GM23338 (cell line): ENCODE measurements around the gene GALNT14. TPM values are rescaled to one million over a fixed set of nuclear protein-coding genes. Genes with fewer than 3 reads are reported as not detected.

Experiments used
- ATAC-seq: fragments of 200-7000 bp; cut with Tn5 transposase; 3 replicates; pipeline ENCODE4 v1.9.1; 2020
- DNase-seq: peaks from one replicate; pipeline ENCODE4 v3.0.0-alpha.2; 2015; ENCODE audit warnings: low spot score
- H2AFZ ChIP-seq: fragments of 200-600 bp; sonication (generic); 2 replicates; pipeline ENCODE4 v1.8.0; 2016; ENCODE audit warnings: antibody characterized with exemption, mild to moderate bottlenecking, moderate library complexity
- H3F3A ChIP-seq: fragments of 200-600 bp; sonication (generic); replicated peaks from 2 replicates; pipeline ENCODE4 v1.8.0; 2017; ENCODE audit warnings: antibody characterized with exemption, mixed run types, low read depth
- H3K27ac ChIP-seq: fragments of 200-600 bp; sonication (generic); 2 replicates; pipeline ENCODE4 v1.6.1; 2016; ENCODE audit warnings: low read depth
- H3K27me3 ChIP-seq: fragments of 200-600 bp; sonication (generic); 2 replicates; pipeline ENCODE4 v1.8.0; 2016; ENCODE audit warnings: mild to moderate bottlenecking, mixed run types, moderate library complexity; ENCODE audit not compliant: insufficient read depth
- H3K36me3 ChIP-seq: fragments of 200-600 bp; sonication (generic); 2 replicates; pipeline ENCODE4 v1.8.0; 2016; ENCODE audit warnings: mild to moderate bottlenecking; ENCODE audit not compliant: insufficient read depth
- H3K4me1 ChIP-seq: fragments of 200-600 bp; sonication (generic); 2 replicates; pipeline ENCODE4 v1.8.0; 2016; ENCODE audit warnings: mild to moderate bottlenecking, moderate library complexity; ENCODE audit not compliant: insufficient read depth
- H3K4me2 ChIP-seq: fragments of 200-600 bp; sonication (generic); 2 replicates; pipeline ENCODE4 v1.7.1; 2017; ENCODE audit warnings: mixed run types
- H3K4me3 ChIP-seq: fragments of 200-600 bp; sonication (generic); 2 replicates; pipeline ENCODE4 v1.6.1; 2016; ENCODE audit warnings: mixed run types
- H3K79me2 ChIP-seq: fragments of 200-600 bp; sonication (generic); replicated peaks from 2 replicates; pipeline ENCODE4 v1.8.0; 2017; ENCODE audit warnings: mild to moderate bottlenecking; ENCODE audit not compliant: insufficient read depth
- H3K9me2 ChIP-seq: fragments of 200-600 bp; sonication (generic); 2 replicates; pipeline ENCODE4 v1.8.0; 2017; ENCODE audit not compliant: insufficient read depth
- H4K20me1 ChIP-seq: fragments of 200-600 bp; sonication (generic); replicated peaks from 2 replicates; pipeline ENCODE4 v1.8.0; 2017; ENCODE audit warnings: mild to moderate bottlenecking; ENCODE audit not compliant: insufficient read depth
- H3K27ac Mint-ChIP-seq: 2 replicates; pipeline ENCODE4 v1.8.0; 2020; ENCODE audit warnings: inconsistent platforms, mild to moderate bottlenecking, moderate library complexity, mixed read lengths
- H3K27me3 Mint-ChIP-seq: 3 replicates; pipeline ENCODE4 v1.8.0; 2022; ENCODE audit warnings: low read depth, mild to moderate bottlenecking, moderate library complexity, mixed read lengths, inconsistent platforms; ENCODE audit not compliant: insufficient read depth, poor library complexity
- H3K36me3 Mint-ChIP-seq: 3 replicates; pipeline ENCODE4 v1.8.0; 2021; ENCODE audit warnings: low read depth, mild to moderate bottlenecking, inconsistent platforms, moderate library complexity, mixed read lengths
- H3K4me1 Mint-ChIP-seq: 3 replicates; pipeline ENCODE4 v1.8.0; 2020; ENCODE audit warnings: mild to moderate bottlenecking, inconsistent platforms, mixed read lengths
- H3K4me3 Mint-ChIP-seq: 3 replicates; pipeline ENCODE4 v1.8.0; 2021; ENCODE audit warnings: moderate library complexity, mild to moderate bottlenecking, inconsistent platforms, mixed read lengths
- H3K9me3 Mint-ChIP-seq: 3 replicates; pipeline ENCODE4 v1.8.0; 2020; ENCODE audit warnings: moderate library complexity, mild to moderate bottlenecking, inconsistent platforms, mixed read lengths
- CREB1 ChIP-seq: fragments of 250-450 bp; sonication (Bioruptor Pico); IDR thresholded peaks from 2 replicates; pipeline ENCODE4 v1.5.0; 2020; ENCODE audit warnings: low read depth, mild to moderate bottlenecking, moderate library complexity
- CTCF ChIP-seq, 2 experiments: fragments of 200-600 bp in 1 of 2; sonication (generic) in 1 of 2; conservative IDR thresholded peaks; 2 replicates each; pipeline versions ENCODE4 v1.5.1 to v1.6.1; 2016 to 2017; ENCODE audit warnings: antibody characterized with exemption in 2 of 2, low read depth in 2 of 2, mild to moderate bottlenecking in 2 of 2, moderate library complexity in 1 of 2
- ETS1 ChIP-seq: IDR thresholded peaks from 2 replicates; pipeline ENCODE4 v1.6.1; 2016; ENCODE audit warnings: antibody characterized with exemption
- EZH2 ChIP-seq: fragments of 200-600 bp; sonication (generic); IDR thresholded peaks from one replicate; pipeline ENCODE4 v1.8.0; 2017; ENCODE audit warnings: antibody characterized with exemption, mild to moderate bottlenecking, low read depth; ENCODE audit not compliant: unreplicated experiment
- EZH2phosphoT487 ChIP-seq: fragments of 200-600 bp; sonication (generic); IDR thresholded peaks from one replicate; pipeline ENCODE4 v1.8.1; 2018; ENCODE audit warnings: antibody characterized with exemption; ENCODE audit not compliant: unreplicated experiment
- JUNB ChIP-seq: IDR thresholded peaks from one replicate; pipeline ENCODE4 v1.6.1; 2016; ENCODE audit warnings: antibody characterized with exemption; ENCODE audit not compliant: unreplicated experiment
- NANOG ChIP-seq: IDR thresholded peaks from 2 replicates; pipeline ENCODE4 v1.6.1; 2016; ENCODE audit warnings: antibody characterized with exemption, borderline replicate concordance
- POLR2AphosphoS5 ChIP-seq: IDR thresholded peaks from 2 replicates; pipeline ENCODE4 v1.6.1; 2016; ENCODE audit warnings: antibody characterized with exemption, low read depth
- REST ChIP-seq: IDR thresholded peaks from one replicate; pipeline ENCODE4 v1.6.1; 2018; ENCODE audit warnings: antibody characterized with exemption; ENCODE audit not compliant: unreplicated experiment
- ZNF114 ChIP-seq: fragments of 250-450 bp; sonication (Bioruptor Pico); IDR thresholded peaks from 2 replicates; pipeline ENCODE4 v1.5.0; 2020; ENCODE audit warnings: mild to moderate bottlenecking, moderate library complexity
- ZNF331 ChIP-seq: fragments of 250-450 bp; sonication (Bioruptor Pico); IDR thresholded peaks from 2 replicates; pipeline ENCODE4 v1.5.0; 2020; ENCODE audit warnings: low read depth, mild to moderate bottlenecking, moderate library complexity
- ZNF462 ChIP-seq: fragments of 250-450 bp; sonication (Bioruptor Pico); IDR thresholded peaks from 2 replicates; pipeline ENCODE4 v1.5.0; 2020; ENCODE audit warnings: mild to moderate bottlenecking, moderate library complexity
- polyA plus RNA-seq: library from polyadenylated mRNA; unstranded; fragments of >200 nt; fragmentation: Nextera tagmentation; extraction: Ambion mirVana; gene quantifications from 2 replicates; pipeline ENCODE4 v1.2.1, GENCODE V29; 2016
- total RNA-seq: library from RNA; depleted of rRNA; stranded (reverse); fragments of >200 nt; shearing (Covaris generic); gene quantifications from 2 replicates; pipeline ENCODE4 v1.2.3, GENCODE V29; 2014

GALNT14 gene
- total and polyA plus RNA-seq, 2 experiments from 2014 or later: 5.4 to 7.7 TPM

- Histone ChIP-seq H3K4me2 (no peak overlapping the region), H2AFZ (no peak overlapping the region), H3K27me3 (no peaks in the 10 kb centered on the region), H3K36me3 (no peaks in the 10 kb centered on the region), H3F3A (no peaks in the 10 kb centered on the region), H3K27ac (no peak overlapping the region), H3K79me2 (no peaks in the 10 kb centered on the region), H3K4me1 (no peaks in the 10 kb centered on the region), H3K4me3 (no peak overlapping the region), H3K9me2 (no peaks in the 10 kb centered on the region), H4K20me1 (no peaks in the 10 kb centered on the region)
- no peak for TF ChIP-seq NANOG
- no peak for TF ChIP-seq ZNF462 (CRISPR knock-in tag)
- no peak for TF ChIP-seq CREB1
- no peak for TF ChIP-seq JUNB
- TF ChIP-seq EZH2phosphoT487: no peak
- no peak for TF ChIP-seq ETS1
- no peak for TF ChIP-seq POLR2AphosphoS5
- no peak for TF ChIP-seq ZNF331
- no peak for TF ChIP-seq CTCF (conservative IDR thresholded peaks at IDR 0.05; ENCODE audit: low read depth in 2 of 2)
- TF ChIP-seq ZNF114 (CRISPR knock-in tag): no peak
- no peak for TF ChIP-seq REST
- TF ChIP-seq EZH2: no peak
- Mint-ChIP-seq H3K27me3 (no peaks in the 10 kb centered on the region), H3K9me3 (no peaks in the 10 kb centered on the region; the same call in 2 of the 3 replicates), H3K36me3 (no peaks in the 10 kb centered on the region), H3K4me3 (no peak overlapping the region), H3K4me1 (no peaks in the 10 kb centered on the region; the same call in 2 of the 3 replicates), H3K27ac (no peak overlapping the region)
- ATAC-seq (no peak), DNase-seq (no peak)
Observed at GRCh38 chr2:31083234-31083993, 54.8 kb downstream of the GALNT14 start.
